ENCODE measurements around the gene GZMM. TPM values are rescaled to one million over a fixed set of nuclear protein-coding genes. Genes with fewer than 3 reads are reported as not detected.

GZMM gene
- total RNA-seq, 6 donors from 2014 or later: 2.3 to 6.1 (median 3.8) TPM; not detected in 2

DNA sequence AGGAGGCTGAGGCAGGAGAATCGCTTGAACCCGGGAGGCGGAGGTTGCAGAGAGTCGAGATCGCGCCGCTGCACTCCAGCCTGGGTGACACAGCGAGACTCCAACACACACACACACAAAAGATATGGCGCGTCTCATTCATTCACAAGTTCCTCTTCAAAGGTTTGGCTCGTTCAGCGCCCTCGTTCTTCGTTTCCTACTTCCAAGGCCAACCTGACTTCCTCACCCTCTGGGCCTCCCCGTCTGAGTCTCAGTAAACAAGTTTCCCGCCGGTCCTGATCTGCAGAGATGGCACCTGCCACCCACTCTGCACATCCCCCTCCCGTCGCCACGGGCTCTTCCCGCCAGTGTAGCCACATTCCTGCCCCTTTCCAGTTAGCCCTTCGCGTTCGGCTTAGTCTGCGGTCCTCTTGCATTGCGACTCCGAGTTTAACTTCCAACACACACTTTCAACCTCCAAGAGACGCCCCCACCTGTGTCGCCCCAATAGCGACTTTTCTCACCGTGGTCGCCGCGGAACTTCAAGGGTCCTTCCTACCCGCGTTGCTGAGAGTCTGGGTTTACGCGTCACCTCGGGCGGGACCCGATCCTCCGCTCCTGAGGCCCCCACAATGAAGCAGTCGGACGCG is 27.2 kb downstream of the GZMM start:
- peak; percentile 58 to 72 for DNase-seq

DNA sequence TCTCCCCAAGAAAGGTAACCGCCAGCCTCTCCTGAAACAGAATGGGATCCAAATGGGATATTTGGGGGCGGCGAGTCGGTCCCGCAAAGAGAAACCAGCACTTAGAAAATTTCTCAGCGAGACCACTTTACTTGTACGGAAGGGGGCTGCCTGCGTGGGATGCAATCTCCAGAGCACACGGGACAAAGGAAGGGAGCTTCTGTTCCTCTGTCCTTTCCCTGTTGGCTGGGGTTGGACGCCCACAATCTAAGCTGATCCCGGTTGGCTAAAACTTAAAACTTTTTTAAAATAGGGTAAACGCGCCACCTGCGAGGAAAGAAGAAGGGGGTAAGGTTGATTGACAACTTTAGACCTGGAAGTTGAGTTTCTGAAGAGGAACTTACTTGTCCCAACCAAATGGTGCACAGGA is 27.7 kb downstream of the GZMM start:
- ATAC-seq (ENCODE audit: low FRiP score in 2 of 2): peak in 1 of 2 donors; percentile 23
- peak overlapping the region in 3 of 4 donors; percentile 97 to 99 (median 98) for H3K4me3 ChIP-seq
- 0% methylated on average over 14 of the region's 14 CpGs for WGBS, 2 donors
- TF ChIP-seq, protein P1, sequence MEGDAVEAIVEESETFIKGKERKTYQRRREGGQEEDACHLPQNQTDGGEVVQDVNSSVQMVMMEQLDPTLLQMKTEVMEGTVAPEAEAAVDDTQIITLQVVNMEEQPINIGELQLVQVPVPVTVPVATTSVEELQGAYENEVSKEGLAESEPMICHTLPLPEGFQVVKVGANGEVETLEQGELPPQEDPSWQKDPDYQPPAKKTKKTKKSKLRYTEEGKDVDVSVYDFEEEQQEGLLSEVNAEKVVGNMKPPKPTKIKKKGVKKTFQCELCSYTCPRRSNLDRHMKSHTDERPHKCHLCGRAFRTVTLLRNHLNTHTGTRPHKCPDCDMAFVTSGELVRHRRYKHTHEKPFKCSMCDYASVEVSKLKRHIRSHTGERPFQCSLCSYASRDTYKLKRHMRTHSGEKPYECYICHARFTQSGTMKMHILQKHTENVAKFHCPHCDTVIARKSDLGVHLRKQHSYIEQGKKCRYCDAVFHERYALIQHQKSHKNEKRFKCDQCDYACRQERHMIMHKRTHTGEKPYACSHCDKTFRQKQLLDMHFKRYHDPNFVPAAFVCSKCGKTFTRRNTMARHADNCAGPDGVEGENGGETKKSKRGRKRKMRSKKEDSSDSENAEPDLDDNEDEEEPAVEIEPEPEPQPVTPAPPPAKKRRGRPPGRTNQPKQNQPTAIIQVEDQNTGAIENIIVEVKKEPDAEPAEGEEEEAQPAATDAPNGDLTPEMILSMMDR (IDR thresholded peaks at IDR 0.05): no peak
- TF ChIP-seq POLR2A (IDR thresholded peaks at IDR 0.05) (no peak), POLR2AphosphoS5 (IDR thresholded peaks at IDR 0.05) (no peak), EP300 (IDR thresholded peaks at IDR 0.05) (no peak)
- DNase-seq: peak in 1 of 2 donors; percentile 52
- peaks cover 36 to 49% (median 41%) of the 10 kb centered on the region in 4 donors for H3K4me1 ChIP-seq
- H3K36me3 ChIP-seq: no peaks in the 10 kb centered on the region
- H3K27ac ChIP-seq: peak overlapping the region; percentile 86 to 96 (median 90)
- H3K27me3 ChIP-seq: no peaks in the 10 kb centered on the region
- H3K9me3 ChIP-seq: no peaks in the 10 kb centered on the region

More for the DNA sequence above, 27.2 kb downstream of the GZMM start:
- 0 to 3% methylated on average over 45 of the region's 45 CpGs for WGBS, 2 donors
- Histone ChIP-seq H3K4me1 (peaks cover 34 to 45% (median 38%) of the 10 kb centered on the region in 4 donors), H3K4me3 (peak overlapping the region; percentile 4 to 99 (median 98)), H3K27ac (peak overlapping the region; percentile 86 to 96 (median 90)), H3K36me3 (no peaks in the 10 kb centered on the region), H3K9me3 (no peaks in the 10 kb centered on the region), H3K27me3 (no peaks in the 10 kb centered on the region)
- TF ChIP-seq POLR2A (IDR thresholded peaks at IDR 0.05): peak in 1 of 4 donors; percentile 41
- TF ChIP-seq POLR2AphosphoS5 (IDR thresholded peaks at IDR 0.05): peak; percentile 8 to 42
- TF ChIP-seq, protein P1 (IDR thresholded peaks at IDR 0.05): no peak
- peak; percentile 7 to 19 for ATAC-seq (ENCODE audit: low FRiP score in 2 of 2)

- H3K4me1 ChIP-seq: peaks cover 36 to 53% (median 41%) of the 10 kb centered on the region in 4 donors
- DNase-seq: peak; percentile 99 to 100
- TF ChIP-seq POLR2A (IDR thresholded peaks at IDR 0.05) (peak in 3 of 4 donors; percentile 80 to 100 (median 97)), EP300 (IDR thresholded peaks at IDR 0.05) (peak in 1 of 4 donors; percentile 34), POLR2AphosphoS5 (IDR thresholded peaks at IDR 0.05) (peak; percentile 63 to 97)
- TF ChIP-seq, protein P1 (IDR thresholded peaks at IDR 0.05): peak in 3 of 6 experiments; percentile 15 to 44 (median 31)
- WGBS, 2 donors: 0 to 1% methylated on average over 15 to 66 of the region's 79 CpGs
- H3K27ac ChIP-seq: peak within 1 kb of the TSS; percentile 86 to 96 (median 90)
- ATAC-seq (ENCODE audit: low FRiP score in 2 of 2): peak; percentile 91 to 95
- H3K9me3 ChIP-seq: no peaks in the 10 kb centered on the region
- peak within 1 kb of the TSS; percentile 66 to 99 (median 98) for H3K4me3 ChIP-seq
- no peaks in the 10 kb centered on the region for H3K27me3 ChIP-seq
- H3K36me3 ChIP-seq: no peaks in the 10 kb centered on the region
These were observed 28.4 kb downstream of the GZMM start, which contains the start of gene BSG for GRCh38 chr19:572140-572742. BSG (plus strand) TSS chr19:572596; CDS start chr19:572635, 39 bp downstream.

- H3K27ac ChIP-seq: peak overlapping the region; percentile 86 to 96 (median 90)
- H3K9me3 ChIP-seq: no peaks in the 10 kb centered on the region
- peaks cover 0 to 7% (median 2%) of the 10 kb centered on the region in 4 donors for H3K36me3 ChIP-seq
- H3K4me3 ChIP-seq: peak overlapping the region; percentile 66 to 99 (median 98)
- TF ChIP-seq POLR2AphosphoS5 (IDR thresholded peaks at IDR 0.05) (no peak), EP300 (IDR thresholded peaks at IDR 0.05) (no peak), POLR2A (IDR thresholded peaks at IDR 0.05) (no peak)
- TF ChIP-seq, protein P1 (IDR thresholded peaks at IDR 0.05): no peak
- WGBS, 2 donors: 0% methylated on average over 51 of the region's 55 CpGs; no CpG with 5 or more reads in 1 of the 2 donors
- DNase-seq: peak in 1 of 2 donors; percentile 62
- ATAC-seq (ENCODE audit: low FRiP score in 2 of 2): peak; percentile 21 to 45
- no peaks in the 10 kb centered on the region for H3K27me3 ChIP-seq
- H3K4me1 ChIP-seq: peaks cover 36 to 60% (median 41%) of the 10 kb centered on the region in 4 donors
These were observed 29.1 kb downstream of the GZMM start for GRCh38 chr19:572743-573518.

Data from upper lobe of left lung (tissue), 6 donors.